M059J (cell line): ENCODE data around the gene ILK. TPM values are rescaled to one million over a fixed set of nuclear protein-coding genes. Genes with fewer than 3 reads are reported as not detected.
A peak's percentile ranks its signal among the peaks of the same experiment; 100 is the strongest.

Experiments used
- DNase-seq: peaks from one replicate; pipeline ENCODE4 v3.0.0-alpha.2; 2012; ENCODE audit warnings: low read depth
- total RNA-seq: library from RNA; depleted of rRNA; stranded (reverse); fragments of >200 nt; shearing (Covaris generic); gene quantifications from 2 replicates; pipeline ENCODE4 v1.2.3, GENCODE V29; 2014

ILK gene
- total RNA-seq, 1 experiment from 2014 or later, result 201 TPM

GRCh38 chr11:6621711-6622211, 18.2 kb downstream of the ILK start:
- DNase-seq, result no peak

GRCh38 chr11:6622261-6623171, 18.9 kb downstream of the ILK start:
- DNase-seq, result no peak

- DNase-seq, result no peak
These were observed 20.1 kb downstream of the ILK start for GRCh38 chr11:6623391-6624363.

- DNase-seq, result no peak
These were observed 21.7 kb downstream of the ILK start for GRCh38 chr11:6625156-6625831.

DNA sequence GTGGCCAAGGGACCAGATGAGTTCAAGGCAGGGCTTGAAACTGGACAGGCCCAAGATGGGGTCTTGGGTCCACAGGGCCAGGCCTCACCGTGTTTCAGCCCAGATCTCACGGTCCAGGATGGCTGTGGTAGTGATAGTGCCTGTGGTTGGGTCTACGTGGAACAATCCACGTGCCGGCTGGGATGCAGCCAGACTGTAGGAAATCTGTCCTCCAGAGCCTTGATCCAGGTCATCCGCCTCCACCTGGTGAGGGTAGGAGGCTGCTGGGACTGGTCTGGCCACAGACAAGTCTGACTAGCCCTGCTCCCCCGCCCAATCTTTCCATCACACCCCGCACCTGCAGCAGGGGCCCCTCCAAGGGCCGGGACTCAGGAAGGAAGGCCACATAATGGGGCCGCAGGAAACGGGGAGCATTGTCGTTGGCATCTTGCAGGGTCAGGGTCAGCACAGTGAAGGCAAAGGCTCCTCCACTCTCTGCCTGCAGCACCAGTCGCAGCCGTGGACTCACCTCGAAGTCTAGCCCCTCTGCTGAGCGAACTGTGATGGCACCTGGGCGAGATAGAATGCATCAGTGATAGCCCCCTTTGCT, 22.4 kb downstream of the ILK start:
- DNase-seq, result no peak

GRCh38 chr11:6626971-6627761, 23.6 kb downstream of the ILK start:
- no peak for DNase-seq

- no peak for DNase-seq
These were observed 24.2 kb downstream of the ILK start for GRCh38 chr11:6627762-6628241.

DNA sequence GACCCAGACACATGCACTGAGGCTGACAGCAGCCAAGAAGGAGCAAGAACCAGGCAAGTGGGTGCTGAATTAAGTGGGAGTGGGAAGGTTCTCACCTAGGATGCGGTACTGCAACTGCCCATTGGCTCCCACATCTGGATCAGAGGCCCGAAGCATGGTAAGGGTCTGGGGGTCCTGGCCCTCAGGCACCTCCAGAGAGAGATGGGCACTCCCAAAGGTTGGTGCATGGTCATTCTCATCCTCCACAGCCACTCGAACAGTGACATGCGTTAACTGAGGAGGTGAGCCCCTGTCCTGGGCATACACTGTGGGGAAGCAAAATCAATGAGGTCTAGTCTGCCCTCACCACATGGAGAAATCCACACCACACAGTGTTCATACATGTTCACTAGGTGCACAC, 25.0 kb downstream of the ILK start:
- DNase-seq, result no peak

GRCh38 chr11:6629573-6629891, 26.0 kb downstream of the ILK start:
- DNase-seq, result no peak

GRCh38 chr11:6629892-6630631, 26.5 kb downstream of the ILK start:
- DNase-seq, result no peak

DNA sequence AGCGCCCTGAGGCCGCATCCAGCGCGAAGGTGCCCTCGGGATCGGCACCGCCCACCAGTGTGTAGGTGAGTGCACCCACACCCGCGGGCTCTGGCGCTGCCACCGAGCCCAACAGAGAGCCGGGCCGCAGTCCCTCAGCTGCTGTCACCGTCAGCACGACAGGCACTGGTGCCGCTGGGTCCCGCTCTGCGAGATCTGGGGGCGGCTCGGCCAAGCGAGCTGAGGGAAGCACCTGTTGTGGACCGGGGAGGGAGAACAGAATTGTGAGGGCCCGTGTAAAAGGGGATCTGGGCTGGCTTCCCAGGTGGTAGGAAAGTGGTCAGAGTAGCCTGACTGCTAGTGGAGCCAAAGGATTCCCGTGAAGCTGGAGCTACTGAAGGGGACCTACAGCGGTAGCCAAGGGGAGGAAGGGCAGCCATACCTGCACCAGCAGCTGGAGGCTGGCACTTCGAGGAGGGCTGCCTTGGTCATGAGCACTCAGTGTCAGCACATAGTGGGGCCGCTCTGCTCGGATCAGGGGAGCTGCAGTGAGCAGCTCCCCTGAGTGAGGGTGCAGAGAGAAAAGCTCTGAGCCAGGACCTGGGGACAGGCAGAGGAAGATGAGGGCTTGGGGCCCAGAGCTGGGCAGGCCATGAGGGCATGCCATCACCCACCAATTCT, 27.2 kb downstream of the ILK start:
- DNase-seq, result no peak

- no peak for DNase-seq
These were observed 27.9 kb downstream of the ILK start for GRCh38 chr11:6631361-6631890.

DNA sequence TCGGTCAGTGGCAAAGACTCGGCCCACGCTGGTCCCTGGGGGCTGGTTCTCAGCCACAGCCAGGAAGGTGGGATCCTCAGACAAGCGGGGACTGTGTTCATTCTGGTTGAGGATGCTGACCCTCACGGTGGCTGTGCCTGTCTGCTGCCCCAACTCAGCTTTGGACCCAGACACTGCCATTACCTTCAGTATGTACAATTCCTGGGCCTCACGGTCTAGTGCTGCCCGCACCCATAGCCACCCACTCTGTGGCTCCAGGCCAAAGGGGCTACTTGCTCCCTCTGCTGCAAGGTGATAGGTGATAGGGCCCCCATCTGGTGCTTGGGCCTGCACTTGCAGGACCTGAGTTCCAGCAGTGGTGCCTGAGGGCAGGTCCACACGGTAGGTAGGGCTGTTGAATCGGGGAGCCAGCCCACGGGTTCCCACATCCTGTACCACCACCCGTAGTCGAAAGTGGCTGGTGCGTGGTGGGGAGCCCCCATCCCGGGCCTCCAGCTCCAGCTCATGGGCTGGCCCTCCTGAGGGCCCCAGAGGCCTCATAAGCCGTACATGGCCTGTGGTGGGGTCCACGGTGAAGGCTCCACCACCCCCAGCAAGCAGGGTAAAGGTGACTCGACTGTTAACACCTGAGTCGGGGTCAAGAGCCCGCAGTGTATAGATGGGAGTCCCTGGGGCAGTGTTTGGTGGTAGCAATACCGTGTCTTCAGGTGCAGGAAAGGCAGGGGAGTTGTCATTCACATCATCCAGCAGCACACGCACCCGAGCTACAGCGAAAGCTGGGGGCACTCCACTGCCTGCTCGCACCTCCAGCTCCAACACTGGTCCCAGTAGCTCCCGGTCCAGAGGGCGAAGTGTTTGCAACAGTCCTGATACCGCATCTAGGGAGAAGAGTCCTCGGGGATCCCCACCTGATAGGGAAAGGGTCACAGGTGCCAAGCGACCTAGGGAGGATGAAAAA, 28.8 kb downstream of the ILK start:
- DNase-seq, result no peak

- DNase-seq, result no peak
These were observed 30.1 kb downstream of the ILK start for GRCh38 chr11:6633422-6634408.

DNA sequence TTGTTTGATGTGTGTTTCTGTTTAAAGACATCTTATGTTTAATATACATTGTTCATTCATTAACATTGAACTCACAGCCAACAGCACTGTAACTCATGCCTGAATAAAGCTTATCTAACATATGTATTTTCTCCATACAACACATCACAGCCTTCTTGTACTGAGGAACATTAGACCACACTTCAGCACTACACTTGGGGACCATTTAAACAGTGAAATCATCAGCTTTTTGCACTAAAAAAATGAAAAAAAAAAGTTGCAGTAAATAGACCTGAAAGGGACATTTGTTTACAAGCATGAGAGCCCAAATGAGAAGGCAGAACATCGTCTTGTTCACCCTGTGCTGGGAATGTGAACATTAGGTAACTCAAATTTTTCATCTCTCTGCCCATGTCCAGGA, 31.0 kb downstream of the ILK start:
- no peak for DNase-seq

- DNase-seq, result peak; percentile 62
These were observed 31.7 kb downstream of the ILK start for GRCh38 chr11:6635082-6635932.
